Body of pancreas (tissue), 4 donors: Measurements from ENCODE around the gene TGM3.

Experiments
- POLR2A ChIP-seq, 3 donors: fragments of 450-650 bp; IDR thresholded peaks; one replicate each; pipeline ENCODE4 v1.6.1; 2016; ENCODE audit warnings: antibody characterized with exemption in 3 of 3, mild to moderate bottlenecking in 2 of 3
- TF ChIP-seq, protein P1 (sequence below), 7 experiments: fragments of 450-650 bp in 4 of 7; fragments of 200-600 bp in 3 of 7; sonication (generic) in 3 of 7; IDR thresholded peaks; one replicate each; pipeline ENCODE4 v1.5.1; 2016 to 2019; ENCODE audit warnings: antibody characterized with exemption in 7 of 7

DNA sequence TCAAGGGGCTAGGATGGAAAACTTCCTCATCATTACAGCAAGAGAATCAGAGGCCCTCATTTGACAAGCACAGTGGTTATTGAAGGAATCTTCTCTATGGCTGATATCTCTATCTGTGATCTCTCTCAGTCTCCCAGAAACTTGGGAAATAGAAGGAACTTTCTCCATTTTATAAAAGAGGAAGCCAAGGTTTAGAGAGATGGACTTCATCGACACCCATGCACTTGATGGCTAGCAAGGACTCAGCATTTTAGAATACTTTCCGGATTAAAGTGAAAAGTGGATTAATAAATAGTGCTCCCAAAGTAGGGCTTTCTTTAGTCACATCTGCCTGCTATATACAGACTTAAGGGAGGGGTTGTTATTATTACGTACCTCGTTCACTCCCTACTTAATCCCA, 34.2 kb upstream of the TGM3 start:
- no peak for TF ChIP-seq POLR2A (IDR thresholded peaks at IDR 0.05)
- TF ChIP-seq, protein P1, sequence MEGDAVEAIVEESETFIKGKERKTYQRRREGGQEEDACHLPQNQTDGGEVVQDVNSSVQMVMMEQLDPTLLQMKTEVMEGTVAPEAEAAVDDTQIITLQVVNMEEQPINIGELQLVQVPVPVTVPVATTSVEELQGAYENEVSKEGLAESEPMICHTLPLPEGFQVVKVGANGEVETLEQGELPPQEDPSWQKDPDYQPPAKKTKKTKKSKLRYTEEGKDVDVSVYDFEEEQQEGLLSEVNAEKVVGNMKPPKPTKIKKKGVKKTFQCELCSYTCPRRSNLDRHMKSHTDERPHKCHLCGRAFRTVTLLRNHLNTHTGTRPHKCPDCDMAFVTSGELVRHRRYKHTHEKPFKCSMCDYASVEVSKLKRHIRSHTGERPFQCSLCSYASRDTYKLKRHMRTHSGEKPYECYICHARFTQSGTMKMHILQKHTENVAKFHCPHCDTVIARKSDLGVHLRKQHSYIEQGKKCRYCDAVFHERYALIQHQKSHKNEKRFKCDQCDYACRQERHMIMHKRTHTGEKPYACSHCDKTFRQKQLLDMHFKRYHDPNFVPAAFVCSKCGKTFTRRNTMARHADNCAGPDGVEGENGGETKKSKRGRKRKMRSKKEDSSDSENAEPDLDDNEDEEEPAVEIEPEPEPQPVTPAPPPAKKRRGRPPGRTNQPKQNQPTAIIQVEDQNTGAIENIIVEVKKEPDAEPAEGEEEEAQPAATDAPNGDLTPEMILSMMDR (IDR thresholded peaks at IDR 0.05), result no peak
